ENCODE measurements around the gene KCTD15. TPM values are rescaled to one million over a fixed set of nuclear protein-coding genes. Genes with fewer than 3 reads are reported as not detected.

Gene KCTD15
- total RNA-seq, 1 experiment from 2014 or later, result 59.9 TPM

- Mint-ChIP-seq H3K27ac (no peak overlapping the region), H3K4me1 (peaks cover 4 to 8% of the 10 kb centered on the region in 2 experiments), H3K9me3 (no peaks in the 10 kb centered on the region), H3K27me3 (ENCODE audit: low read depth) (peaks cover 1% of the 10 kb centered on the region; the same call in 1 of the 2 replicates), H3K36me3 (ENCODE audit: insufficient read depth in 1 of 3, low read depth in 3 of 3) (no peaks in the 10 kb centered on the region), H3K4me3 (no peak overlapping the region)
- Histone ChIP-seq H3T11ph (ENCODE audit: low read length) (no peak overlapping the region), H2AK5ac (ENCODE audit: insufficient read length, low read length) (no peak overlapping the region), H3K4me2 (ENCODE audit: insufficient read depth, insufficient read length, low read length) (no peak overlapping the region), H4K8ac (replicated peaks; ENCODE audit: insufficient read length, low read depth, low read length) (no peak overlapping the region), H3K9ac (ENCODE audit: extremely low read depth, insufficient read length, low read length) (no peak overlapping the region), H2BK15ac (ENCODE audit: low read depth, low read length) (no peak overlapping the region), H3K18ac (ENCODE audit: insufficient read length, low read depth, low read length) (no peak overlapping the region), H4K91ac (ENCODE audit: insufficient read length, low read depth, low read length) (no peak overlapping the region), H3K27me3 (ENCODE audit: insufficient read depth, low read length) (no peaks in the 10 kb centered on the region), H3K79me1 (ENCODE audit: insufficient read depth, low read depth, low read length, poor library complexity, severe bottlenecking) (no peaks in the 10 kb centered on the region), H3K27ac (ENCODE audit: insufficient read length, low read depth, low read length) (no peak overlapping the region), H2AFZ (ENCODE audit: low read length) (no peak overlapping the region), H3K56ac (ENCODE audit: insufficient read length, low read depth, low read length) (no peak overlapping the region), H2BK20ac (ENCODE audit: low read depth, low read length, poor library complexity, severe bottlenecking) (no peak overlapping the region), H3K4ac (ENCODE audit: low read depth, low read length) (no peak overlapping the region), H4K20me1 (ENCODE audit: control insufficient read depth, insufficient read depth, insufficient read length) (no peaks in the 10 kb centered on the region), H4K5ac (ENCODE audit: insufficient read length, low read depth, low read length) (no peak overlapping the region), H2BK12ac (ENCODE audit: insufficient read length, low read depth, low read length) (no peak overlapping the region), H3K23me2 (ENCODE audit: insufficient read length, low read depth, low read length, poor library complexity, severe bottlenecking) (no peaks in the 10 kb centered on the region), H3K79me2 (ENCODE audit: insufficient read depth, low read length) (no peaks in the 10 kb centered on the region), H3K9me3 (ENCODE audit: control insufficient read depth, low read depth, low read length) (no peaks in the 10 kb centered on the region), H3K23ac (ENCODE audit: insufficient read length, low read depth, low read length) (no peak overlapping the region), H3K4me1 (ENCODE audit: insufficient read depth, low read length) (no peaks in the 10 kb centered on the region), H3K14ac (ENCODE audit: insufficient read depth, low read length) (no peak overlapping the region; the same call in 1 of the 2 replicates), H2BK5ac (ENCODE audit: insufficient read length, low read length) (no peak overlapping the region), H2BK120ac (ENCODE audit: low read depth, low read length, poor library complexity, severe bottlenecking) (no peak overlapping the region)
- TF ChIP-seq CTCF (conservative IDR thresholded peaks at IDR 0.05), result no peak
- no peak for DNase-seq
- WGBS (ENCODE audit: extremely low coverage, insufficient read length, low lambda C conversion rate), result no CpG with 5 or more reads among the region's 5 CpGs
These were observed 66.8 kb downstream of the KCTD15 start for GRCh38 chr19:33863436-33863835.

All from H9 (cell line).